A673 (cell line): ENCODE results near the gene CAMK4. TPM values are rescaled to one million over a fixed set of nuclear protein-coding genes. Genes with fewer than 3 reads are reported as not detected.

Source experiments
- BruUV-seq: library from RNA; stranded (reverse); fragments of 400-500 nt; replicated peaks from 2 replicates; lab custom pipeline; 2021; lab: Mats Ljungman, UMichigan
- CTCF ChIA-PET: fragments of 300-600 bp; sonication (Branson Sonifier 250); formaldehyde crosslinking; loops from one replicate; lab custom pipeline; 2022; ENCODE audit warnings: antibody characterized with exemption; lab: Charles Lee
- POLR2A ChIA-PET: fragments of 300-600 bp; sonication (Branson Sonifier 250); formaldehyde crosslinking; loops from one replicate; lab custom pipeline; 2022; ENCODE audit warnings: antibody characterized with exemption; ENCODE audit not compliant: low non-redundant PET; lab: Charles Lee
- DNase-seq: peaks from one replicate; pipeline ENCODE4 v3.0.0-alpha.2; 2015; ENCODE audit warnings: low spot score
- H3K27ac ChIP-seq: fragments of 200-600 bp; sonication (generic); 2 replicates; pipeline ENCODE4 v1.5.1; 2016; ENCODE audit warnings: mixed run types, low read depth, mild to moderate bottlenecking, mixed read lengths, antibody characterized with exemption, low read length; ENCODE audit not compliant: poor library complexity, severe bottlenecking
- H3K27me3 ChIP-seq: fragments of 200-600 bp; sonication (generic); replicated peaks from 2 replicates; pipeline ENCODE4 v1.6.1; 2017; ENCODE audit warnings: mixed run types, low read depth, mild to moderate bottlenecking, mixed read lengths, antibody characterized with exemption, low read length; ENCODE audit not compliant: insufficient read depth, poor library complexity
- H3K36me3 ChIP-seq: fragments of 200-600 bp; sonication (generic); 2 replicates; pipeline ENCODE4 v1.6.1; 2016; ENCODE audit warnings: mixed run types, mild to moderate bottlenecking, mixed read lengths, antibody characterized with exemption, low read length; ENCODE audit not compliant: insufficient read depth, poor library complexity, severe bottlenecking
- H3K4me1 ChIP-seq: fragments of 200-600 bp; sonication (generic); 2 replicates; pipeline ENCODE4 v1.6.1; 2017; ENCODE audit warnings: mixed run types, mild to moderate bottlenecking, mixed read lengths, antibody characterized with exemption, low read length; ENCODE audit not compliant: insufficient read depth, poor library complexity, severe bottlenecking
- H3K4me3 ChIP-seq: fragments of 200-600 bp; sonication (generic); 2 replicates; pipeline ENCODE4 v1.5.1; 2016; ENCODE audit warnings: low read depth, mixed run types, mild to moderate bottlenecking, mixed read lengths, low read length; ENCODE audit not compliant: poor library complexity, severe bottlenecking
- H3K9me3 ChIP-seq: fragments of 200-600 bp; sonication (generic); 2 replicates; pipeline ENCODE4 v1.6.1; 2016; ENCODE audit warnings: mixed run types, low read depth, mild to moderate bottlenecking, mixed read lengths, antibody characterized with exemption, low read length; ENCODE audit not compliant: poor library complexity, severe bottlenecking
- EZH2 ChIP-seq: fragments of 200-600 bp; sonication (generic); IDR thresholded peaks from 2 replicates; pipeline ENCODE4 v1.6.1; 2017; ENCODE audit warnings: borderline replicate concordance, low read depth, mild to moderate bottlenecking, mixed read lengths, antibody characterized with exemption, low read length; ENCODE audit not compliant: poor library complexity, severe bottlenecking
- intact Hi-C: fragments of 100-400 bp; cut with micrococcal nuclease; formaldehyde crosslinking; loops from one replicate; pipeline ENCODE4 v1.10.0; 2022; ENCODE audit not compliant: unreplicated experiment
- total RNA-seq: library from RNA; stranded (reverse); gene quantifications from 2 replicates; pipeline ENCODE4 v1.2.3, GENCODE V29; 2021
- TF ChIP-seq, protein P1 (sequence below): fragments of 300-800, 200-600 bp; sonication (generic); conservative IDR thresholded peaks from 2 replicates; pipeline ENCODE4 v1.5.1; 2017; ENCODE audit warnings: low read depth, mild to moderate bottlenecking, antibody characterized with exemption, low read length, moderate library complexity, mixed read lengths

CAMK4 gene
- total RNA-seq, 1 experiment from 2014 or later, result 0.88 TPM

DNA sequence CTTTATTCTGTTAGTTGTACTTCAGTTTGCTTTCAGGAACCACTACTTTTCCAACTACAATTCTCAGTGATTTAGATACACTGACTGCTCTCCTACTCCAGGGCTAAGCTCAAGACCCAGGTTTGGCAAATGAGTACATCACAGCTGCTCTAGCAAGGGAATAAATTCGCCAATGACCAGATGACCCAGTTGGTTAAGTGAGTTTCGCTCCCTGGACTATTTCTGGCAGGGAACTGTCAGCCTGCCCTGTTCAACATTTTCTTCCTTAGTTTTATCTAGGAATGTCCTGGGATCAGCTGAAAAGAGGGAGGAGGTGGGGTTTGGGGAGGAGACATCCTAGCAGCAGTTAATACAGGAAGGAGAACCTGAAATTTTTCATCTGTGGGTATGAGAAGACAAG lies 294.6 kb downstream of the CAMK4 start:
- no peaks in the 10 kb centered on the region for H3K9me3 ChIP-seq
- H3K27me3 ChIP-seq, result no peaks in the 10 kb centered on the region
- ChIA-PET CTCF (no interaction called here), POLR2A (no interaction called here)
- H3K36me3 ChIP-seq, result no peaks in the 10 kb centered on the region
- no TSS peak for BruUV-seq
- intact Hi-C loops, result no loop called here
- no peak for TF ChIP-seq EZH2
- TF ChIP-seq, protein P1, sequence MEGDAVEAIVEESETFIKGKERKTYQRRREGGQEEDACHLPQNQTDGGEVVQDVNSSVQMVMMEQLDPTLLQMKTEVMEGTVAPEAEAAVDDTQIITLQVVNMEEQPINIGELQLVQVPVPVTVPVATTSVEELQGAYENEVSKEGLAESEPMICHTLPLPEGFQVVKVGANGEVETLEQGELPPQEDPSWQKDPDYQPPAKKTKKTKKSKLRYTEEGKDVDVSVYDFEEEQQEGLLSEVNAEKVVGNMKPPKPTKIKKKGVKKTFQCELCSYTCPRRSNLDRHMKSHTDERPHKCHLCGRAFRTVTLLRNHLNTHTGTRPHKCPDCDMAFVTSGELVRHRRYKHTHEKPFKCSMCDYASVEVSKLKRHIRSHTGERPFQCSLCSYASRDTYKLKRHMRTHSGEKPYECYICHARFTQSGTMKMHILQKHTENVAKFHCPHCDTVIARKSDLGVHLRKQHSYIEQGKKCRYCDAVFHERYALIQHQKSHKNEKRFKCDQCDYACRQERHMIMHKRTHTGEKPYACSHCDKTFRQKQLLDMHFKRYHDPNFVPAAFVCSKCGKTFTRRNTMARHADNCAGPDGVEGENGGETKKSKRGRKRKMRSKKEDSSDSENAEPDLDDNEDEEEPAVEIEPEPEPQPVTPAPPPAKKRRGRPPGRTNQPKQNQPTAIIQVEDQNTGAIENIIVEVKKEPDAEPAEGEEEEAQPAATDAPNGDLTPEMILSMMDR, result no peak
- H3K4me1 ChIP-seq, result peaks cover 6% of the 10 kb centered on the region
- H3K27ac ChIP-seq, result no peak overlapping the region
- H3K4me3 ChIP-seq, result no peak overlapping the region
- no peak for DNase-seq

DNA sequence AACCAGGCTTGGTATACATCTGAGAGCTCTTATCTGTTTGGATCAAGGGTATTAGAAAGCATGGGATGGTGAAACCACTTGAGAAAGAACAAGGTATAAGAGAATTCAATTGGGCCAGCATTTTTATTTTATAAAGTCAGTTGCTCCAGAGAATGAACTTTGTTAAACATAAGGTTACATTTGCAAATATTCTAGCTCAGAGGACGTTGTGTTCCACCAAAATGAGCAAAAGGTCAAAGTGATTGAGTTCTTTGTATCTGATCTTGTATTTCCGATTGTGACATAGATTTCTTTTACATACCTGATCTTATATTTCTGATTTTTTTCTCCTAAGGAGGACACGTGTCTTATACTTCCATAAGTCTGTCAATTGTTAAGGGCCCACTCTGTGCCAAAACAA lies 296.7 kb downstream of the CAMK4 start:
- H3K27ac ChIP-seq, result no peak overlapping the region
- POLR2A ChIA-PET, result no interaction called here

DNA sequence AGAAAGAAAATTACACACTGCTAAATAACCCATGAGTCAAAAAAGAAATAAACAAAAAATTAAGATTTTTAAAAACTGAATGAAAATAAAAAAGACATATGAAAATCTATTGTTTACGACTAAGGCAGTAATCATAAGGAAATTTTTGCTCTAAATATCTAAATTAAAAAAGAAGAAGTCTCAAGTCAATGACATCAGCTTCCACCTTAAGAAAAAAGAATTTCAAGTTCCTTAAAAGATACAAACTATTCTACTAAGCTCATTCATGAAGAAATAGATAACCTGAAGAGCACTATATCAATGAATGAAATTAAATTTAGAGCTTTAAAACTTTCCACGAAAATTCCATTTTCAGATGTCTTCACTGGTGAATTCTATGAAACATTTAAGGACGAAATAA lies 303.9 kb downstream of the CAMK4 start:
- Histone ChIP-seq H3K27ac (no peak overlapping the region), H3K4me1 (no peaks in the 10 kb centered on the region), H3K36me3 (no peaks in the 10 kb centered on the region), H3K4me3 (no peak overlapping the region), H3K9me3 (no peaks in the 10 kb centered on the region), H3K27me3 (no peaks in the 10 kb centered on the region)
- intact Hi-C loops, result no loop called here
- no TSS peak for BruUV-seq
- no peak for DNase-seq
- POLR2A ChIA-PET, result no interaction called here
- TF ChIP-seq, protein P1, result no peak
- TF ChIP-seq EZH2, result no peak
- CTCF ChIA-PET, result no interaction called here

More for the DNA sequence above, 296.7 kb downstream of the CAMK4 start:
- H3K36me3 ChIP-seq, result no peaks in the 10 kb centered on the region
- DNase-seq, result no peak
- TF ChIP-seq EZH2, result no peak
- TF ChIP-seq, protein P1, result no peak
- no peaks in the 10 kb centered on the region for H3K4me1 ChIP-seq
- H3K9me3 ChIP-seq, result no peaks in the 10 kb centered on the region
- no TSS peak for BruUV-seq
- CTCF ChIA-PET, result no interaction called here
- no peaks in the 10 kb centered on the region for H3K27me3 ChIP-seq
- H3K4me3 ChIP-seq, result no peak overlapping the region
- intact Hi-C loops, result no loop called here
